OCI-LY1 (cell line): ENCODE measurements around the gene IDUA.

ENCODE experiments used
- H2AFZ ChIP-seq: fragments of 200-600 bp; sonication (generic), shearing (Covaris generic); 2 replicates; pipeline ENCODE4 v1.6.0; 2014; ENCODE audit warnings: antibody characterized with exemption, mild to moderate bottlenecking, low read length
- H3F3A ChIP-seq: fragments of 200-600 bp; sonication (generic), shearing (Covaris generic); 2 replicates; pipeline ENCODE4 v1.6.0; 2014; ENCODE audit warnings: mild to moderate bottlenecking, antibody characterized with exemption, low read length, moderate library complexity; ENCODE audit not compliant: insufficient read depth
- H3K27ac ChIP-seq: fragments of 200-600 bp; sonication (generic); 2 replicates; pipeline ENCODE4 v1.5.1; 2014; ENCODE audit warnings: low read length, mixed run types, mild to moderate bottlenecking, low read depth; ENCODE audit not compliant: poor library complexity, severe bottlenecking
- H3K27me3 ChIP-seq: fragments of 200-600 bp; sonication (generic); 2 replicates; pipeline ENCODE4 v1.6.0; 2014; ENCODE audit warnings: antibody characterized with exemption, mild to moderate bottlenecking, low read length, moderate library complexity; ENCODE audit not compliant: insufficient read depth
- H3K36me3 ChIP-seq: fragments of 200-600 bp; sonication (generic); 2 replicates; pipeline ENCODE4 v1.6.1; 2014; ENCODE audit warnings: mild to moderate bottlenecking, antibody characterized with exemption, low read length, moderate library complexity, mixed read lengths; ENCODE audit not compliant: insufficient read depth
- H3K4me1 ChIP-seq: fragments of 200-600 bp; sonication (generic); 2 replicates; pipeline ENCODE4 v1.5.1; 2014; ENCODE audit warnings: mild to moderate bottlenecking, low read length, moderate library complexity; ENCODE audit not compliant: insufficient read depth, severe bottlenecking
- H3K4me2 ChIP-seq: fragments of 200-600 bp; sonication (generic), shearing (Covaris generic); 2 replicates; pipeline ENCODE4 v1.6.1; 2014; ENCODE audit warnings: low read length
- H3K4me3 ChIP-seq: fragments of 200-600 bp; sonication (generic); 2 replicates; pipeline ENCODE4 v1.5.1; 2014; ENCODE audit warnings: low read length, low read depth, mild to moderate bottlenecking, mixed read lengths; ENCODE audit not compliant: poor library complexity, severe bottlenecking
- H3K79me2 ChIP-seq: fragments of 200-600 bp; shearing (Covaris generic); 2 replicates; pipeline ENCODE4 v1.6.1; 2016; ENCODE audit warnings: mixed run types, low read length, mixed read lengths; ENCODE audit not compliant: insufficient read depth
- H3K9ac ChIP-seq: fragments of 200-600 bp; sonication (generic), shearing (Covaris generic); 2 replicates; pipeline ENCODE4 v1.6.1; 2014; ENCODE audit warnings: mild to moderate bottlenecking, low read length, mixed read lengths
- H3K9me2 ChIP-seq: fragments of 200-600 bp; sonication (generic), shearing (Covaris generic); 2 replicates; pipeline ENCODE4 v1.6.1; 2014; ENCODE audit warnings: low read depth, mild to moderate bottlenecking, low read length, mixed read lengths
- H3K9me3 ChIP-seq: fragments of 200-600 bp; shearing (Covaris generic); 2 replicates; pipeline ENCODE4 v1.6.1; 2014; ENCODE audit warnings: low read length, mixed read lengths
- H4K20me1 ChIP-seq: fragments of 200-600 bp; sonication (generic), shearing (Covaris generic); 2 replicates; pipeline ENCODE4 v1.6.0; 2016; ENCODE audit warnings: mild to moderate bottlenecking, low read length; ENCODE audit not compliant: insufficient read depth
- CTCF ChIP-seq: fragments of 200-600 bp; sonication (generic), shearing (Covaris generic); IDR thresholded peaks from 2 replicates; pipeline ENCODE4 v1.5.1; 2017; ENCODE audit warnings: mild to moderate bottlenecking, antibody characterized with exemption, low read length, moderate library complexity, mixed read lengths
- EZH2 ChIP-seq: fragments of 200-600 bp; sonication (generic), shearing (Covaris generic); IDR thresholded peaks from 2 replicates; pipeline ENCODE4 v1.8.0; 2017; ENCODE audit warnings: borderline replicate concordance, mixed run types, mild to moderate bottlenecking, antibody characterized with exemption, low read length, moderate library complexity, mixed read lengths

The IDUA gene

GRCh38 chr4:1000686-1001260 lies 13.9 kb downstream of the IDUA start:
- no peaks in the 10 kb centered on the region for H3K9me3 ChIP-seq
- H3K36me3 ChIP-seq, result no peaks in the 10 kb centered on the region
- no peaks in the 10 kb centered on the region for H3K9me2 ChIP-seq
- TF ChIP-seq EZH2 (no peak), CTCF (no peak)
- no peak overlapping the region for H3K27ac ChIP-seq
- H3K4me2 ChIP-seq, result no peak overlapping the region
- no peaks in the 10 kb centered on the region for H3K79me2 ChIP-seq
- no peak overlapping the region for H2AFZ ChIP-seq
- no peaks in the 10 kb centered on the region for H4K20me1 ChIP-seq
- no peaks in the 10 kb centered on the region for H3F3A ChIP-seq
- H3K4me3 ChIP-seq, result no peak overlapping the region
- H3K4me1 ChIP-seq, result no peaks in the 10 kb centered on the region
- no peak overlapping the region for H3K9ac ChIP-seq
- no peaks in the 10 kb centered on the region for H3K27me3 ChIP-seq

- Histone ChIP-seq H3K4me2 (no peak overlapping the region), H3F3A (no peaks in the 10 kb centered on the region), H3K4me3 (no peak overlapping the region), H2AFZ (no peak overlapping the region), H4K20me1 (no peaks in the 10 kb centered on the region), H3K9me2 (no peaks in the 10 kb centered on the region), H3K27me3 (no peaks in the 10 kb centered on the region), H3K27ac (no peak overlapping the region), H3K4me1 (no peaks in the 10 kb centered on the region), H3K9me3 (no peaks in the 10 kb centered on the region), H3K36me3 (no peaks in the 10 kb centered on the region), H3K9ac (no peak overlapping the region), H3K79me2 (no peaks in the 10 kb centered on the region)
- TF ChIP-seq EZH2 (no peak), CTCF (no peak)
Measured at GRCh38 chr4:1001561-1002130, 14.8 kb downstream of the IDUA start.

GRCh38 chr4:1002131-1002630 lies 15.3 kb downstream of the IDUA start:
- no peaks in the 10 kb centered on the region for H3K4me1 ChIP-seq
- no peak overlapping the region for H3K9ac ChIP-seq

More at GRCh38 chr4:1002131-1002630, 15.3 kb downstream of the IDUA start:
- no peak for TF ChIP-seq CTCF
- TF ChIP-seq EZH2, result no peak
- H3K4me2 ChIP-seq, result no peak overlapping the region
- no peaks in the 10 kb centered on the region for H3K79me2 ChIP-seq
- no peaks in the 10 kb centered on the region for H3K36me3 ChIP-seq
- H2AFZ ChIP-seq, result no peak overlapping the region
- H4K20me1 ChIP-seq, result no peaks in the 10 kb centered on the region
- no peaks in the 10 kb centered on the region for H3K9me2 ChIP-seq
- H3K27ac ChIP-seq, result no peak overlapping the region
- no peaks in the 10 kb centered on the region for H3K27me3 ChIP-seq
- no peaks in the 10 kb centered on the region for H3K9me3 ChIP-seq
- H3K4me3 ChIP-seq, result no peak overlapping the region
- H3F3A ChIP-seq, result no peaks in the 10 kb centered on the region
